GM18511 (cell line): Measurements from ENCODE around the gene KCNAB2.

Experiments used
- ATAC-seq: cut with Tn5 transposase; IDR thresholded peaks from one replicate; pipeline ENCODE4 v1.9.1; 2021; ENCODE audit warnings: mild to moderate bottlenecking, moderate library complexity; ENCODE audit not compliant: unreplicated experiment

The KCNAB2 gene

DNA sequence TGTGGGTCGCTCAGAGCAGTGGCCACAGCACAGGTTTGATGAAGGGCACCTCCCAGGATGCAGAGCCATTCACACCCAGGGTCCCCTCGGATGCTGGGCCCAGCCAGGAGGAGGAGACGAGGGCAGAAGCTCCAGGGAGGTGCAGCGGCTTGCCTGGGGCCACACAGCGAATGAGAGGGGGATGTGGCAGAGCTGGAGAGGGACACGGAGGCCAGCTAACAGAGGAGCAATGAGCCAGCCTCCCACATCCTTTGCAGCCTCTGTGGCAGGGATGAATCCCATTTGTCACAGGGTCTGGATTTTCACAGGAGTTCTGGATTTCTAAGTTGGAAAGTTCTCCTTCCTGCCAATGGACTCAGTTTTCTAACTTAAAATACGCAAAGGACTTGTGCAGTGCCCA is 98.5 kb downstream of the KCNAB2 start:
- ATAC-seq: no peak

DNA sequence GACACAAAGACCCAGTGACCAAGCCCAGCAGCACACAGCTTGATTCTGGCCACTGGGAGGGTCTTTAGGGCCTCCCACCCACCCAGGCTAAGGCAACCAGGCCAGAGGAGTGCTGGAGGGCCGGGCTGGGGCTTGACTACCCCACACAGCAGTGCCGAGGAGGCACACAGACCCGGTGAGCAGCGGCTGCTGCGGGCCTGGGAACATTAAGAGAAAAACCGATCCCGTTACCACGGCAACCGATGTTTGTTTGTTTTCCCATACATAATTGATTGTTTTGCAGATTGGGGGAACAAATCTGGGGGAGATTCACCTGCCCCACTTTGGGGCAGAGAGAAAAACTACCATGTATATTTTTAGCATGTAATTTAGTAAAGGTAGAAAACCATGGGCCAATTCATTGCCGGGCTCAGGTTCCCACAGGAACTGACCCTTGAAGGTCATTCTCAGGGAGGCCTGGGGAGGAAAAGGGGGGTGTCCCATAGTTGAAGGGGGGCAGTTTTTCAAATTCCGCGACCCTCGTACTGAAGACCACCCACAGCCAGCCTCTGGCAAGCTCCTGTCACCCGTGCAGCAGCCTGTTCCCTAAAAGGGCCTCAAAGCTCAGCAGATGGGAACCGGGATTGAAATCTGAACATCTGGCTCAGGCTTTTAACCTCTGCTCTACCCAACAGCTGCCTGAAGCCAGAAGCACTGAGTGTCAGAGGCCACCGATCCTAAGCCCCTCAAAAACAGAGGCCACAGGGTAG is 99.1 kb downstream of the KCNAB2 start:
- no peak for ATAC-seq

DNA sequence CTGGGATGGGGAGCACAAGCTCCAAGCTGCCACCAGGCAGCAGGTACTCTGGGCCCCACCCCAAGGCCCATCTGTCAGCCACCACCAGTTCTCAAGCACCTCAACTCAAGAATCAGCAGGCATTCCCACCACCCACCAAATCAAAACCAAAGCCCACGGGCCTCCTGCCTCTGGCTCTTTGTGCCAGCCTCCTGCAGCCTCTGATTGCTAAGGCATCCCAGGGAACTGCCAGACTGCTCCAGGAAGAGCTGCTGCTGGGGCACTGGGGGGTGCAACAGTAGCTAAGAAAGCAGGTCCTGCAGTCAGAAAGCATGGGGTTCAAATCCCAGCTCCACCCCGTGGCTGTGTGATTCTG is 99.7 kb downstream of the KCNAB2 start:
- ATAC-seq: no peak

DNA sequence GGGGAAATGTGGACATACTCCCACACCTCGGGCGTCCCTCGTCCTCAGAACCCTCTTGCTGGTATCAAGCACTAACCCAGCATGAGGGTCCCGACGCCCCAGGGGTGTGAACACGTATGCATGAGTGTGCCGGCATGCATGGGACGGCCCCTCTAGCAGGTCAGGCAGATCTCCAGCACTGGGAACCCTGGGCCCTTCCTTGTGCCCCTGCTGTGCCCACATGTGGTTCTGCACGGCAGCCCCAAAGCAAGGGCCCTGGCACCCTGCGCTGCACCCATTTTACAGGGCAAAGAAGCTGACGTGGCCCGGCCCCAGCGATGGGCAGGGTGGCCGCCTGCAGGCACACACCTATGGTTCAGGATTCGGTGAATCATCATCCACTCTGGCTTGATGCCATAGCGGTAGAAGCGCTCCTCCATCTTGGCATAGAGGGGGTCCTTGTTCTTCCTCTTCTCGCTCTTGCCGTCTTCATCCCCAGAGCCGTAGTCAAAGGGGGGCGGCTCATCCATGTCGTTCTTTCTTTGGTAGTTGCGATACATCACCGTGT is 100.2 kb downstream of the KCNAB2 start:
- no peak for ATAC-seq

DNA sequence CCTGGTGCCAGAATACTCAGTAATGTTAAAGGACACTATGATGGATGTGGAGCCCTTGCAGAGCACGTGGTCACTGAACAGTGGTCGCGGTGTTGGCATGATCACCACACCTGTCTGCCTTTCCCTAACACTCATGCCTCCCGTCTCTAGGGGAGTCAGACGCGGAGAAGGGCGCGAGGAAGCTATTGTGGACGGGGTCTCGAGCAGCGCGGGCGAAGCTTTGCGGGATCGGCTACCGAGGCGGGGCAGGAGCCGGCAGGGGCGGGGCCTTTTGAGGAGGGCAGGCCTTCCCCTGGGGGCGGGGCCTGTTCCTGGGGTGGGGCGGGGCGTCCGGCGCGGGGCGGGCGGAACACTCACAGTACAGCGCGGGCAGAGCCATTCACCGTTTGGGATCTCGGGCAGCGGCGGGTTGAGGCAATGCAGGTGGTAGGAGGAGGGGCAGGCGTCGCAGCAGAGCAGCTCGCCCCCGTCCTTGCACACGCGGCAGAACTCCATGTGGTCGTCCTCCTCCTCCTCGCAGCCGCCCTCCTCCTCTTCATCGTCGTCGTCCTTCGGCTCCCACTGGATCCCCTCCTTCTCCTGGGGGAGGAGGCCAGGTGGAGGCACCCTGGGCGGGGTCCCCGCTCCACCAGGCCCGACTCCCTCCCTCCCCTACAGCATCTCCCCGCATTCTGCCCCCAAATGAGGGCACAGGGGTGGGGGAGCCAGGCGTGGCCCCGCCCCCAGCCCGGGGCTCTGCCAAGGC is 103.0 kb downstream of the KCNAB2 start:
- ATAC-seq: no peak

DNA sequence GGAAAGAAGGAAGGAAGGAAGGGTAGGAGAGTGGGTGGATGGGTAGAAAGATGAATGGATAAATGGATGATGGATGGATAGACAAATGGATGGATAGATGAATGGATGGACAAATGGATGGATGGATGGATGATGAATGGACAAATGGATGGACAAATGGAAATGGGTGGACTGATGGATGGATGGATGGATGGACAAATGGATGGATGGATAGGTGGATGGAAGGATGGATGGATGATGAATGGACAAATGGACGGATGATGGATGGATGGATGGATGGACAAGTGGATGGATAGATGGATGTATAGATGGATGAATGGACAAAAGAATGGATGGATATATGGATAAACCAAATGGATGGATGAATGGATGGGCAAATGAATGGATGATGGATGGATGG is 103.9 kb downstream of the KCNAB2 start:
- ATAC-seq: no peak

DNA sequence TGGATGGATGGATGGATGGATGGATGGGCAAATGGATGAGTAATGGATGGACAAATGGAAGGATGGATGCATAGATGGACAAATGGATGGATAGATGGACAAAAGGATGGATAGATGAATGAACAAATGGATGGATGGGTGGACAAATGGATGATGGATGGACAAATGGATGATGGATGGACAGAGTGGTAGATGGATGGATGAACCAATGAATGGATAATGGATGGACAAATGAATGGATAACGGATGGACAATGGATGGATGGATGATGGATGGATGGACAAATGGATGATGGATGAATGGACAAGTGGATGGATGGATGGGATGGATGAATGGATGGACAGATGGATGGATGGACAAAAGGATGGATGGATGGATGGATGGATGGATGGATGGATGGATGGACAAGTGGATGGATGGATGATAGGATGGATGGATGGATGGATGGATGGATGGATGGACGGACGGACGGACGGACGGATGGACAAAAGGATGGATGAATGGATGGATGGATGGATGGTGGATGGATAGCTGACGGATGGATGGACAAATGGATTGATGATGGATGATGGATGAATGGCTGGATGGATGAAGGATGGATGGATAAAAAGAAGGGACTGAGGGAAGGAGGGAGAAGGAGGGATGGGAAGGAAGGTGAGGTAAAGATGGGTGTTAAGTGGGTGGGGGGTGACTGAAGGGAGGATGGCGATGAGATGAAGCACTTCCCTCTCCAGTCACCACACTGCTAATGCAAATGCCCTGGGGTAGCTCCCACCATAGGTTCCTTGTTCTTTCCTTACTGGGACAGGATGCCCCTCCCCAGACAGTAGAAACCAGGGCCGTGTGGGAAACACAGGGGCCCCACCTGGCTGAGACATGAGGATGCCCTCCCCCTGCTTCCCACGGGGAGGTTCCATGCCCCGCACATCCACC is 104.6 kb downstream of the KCNAB2 start:
- ATAC-seq: no peak
